K562 (cell line): ENCODE results near the gene TMEM121.
"Not testable (repeated sequence)": the region's sequence is repeated elsewhere in the genome, so short reads cannot be mapped to it uniquely, and the experiment has no call there.

Experiments
- CBX1 ChIP-seq: sonication (generic); IDR thresholded peaks from 2 replicates; pipeline ENCODE4 v1.6.1; 2016; ENCODE audit warnings: antibody characterized with exemption, low read depth, mild to moderate bottlenecking
- CEBPB ChIP-seq: fragments of 450-650 bp; IDR thresholded peaks from 2 replicates; pipeline ENCODE4 v1.6.1; 2016; ENCODE audit warnings: missing genetic modification characterization, missing compliant biosample characterization
- EHMT2 ChIP-seq: fragments of 450-650 bp; IDR thresholded peaks from 2 replicates; pipeline ENCODE4 v1.6.1; 2018; ENCODE audit warnings: antibody characterized with exemption
- EP300 ChIP-seq: IDR thresholded peaks from 2 replicates; pipeline ENCODE4 v1.6.1; 2012; ENCODE audit warnings: low read length, improper control_type of control experiment
- GMEB1 ChIP-seq: fragments of 250-450 bp; sonication (Bioruptor Pico); IDR thresholded peaks from 2 replicates; pipeline ENCODE4 v1.4.0; 2020; ENCODE audit warnings: mild to moderate bottlenecking
- HNRNPLL ChIP-seq: fragments of 200-400 bp; formaldehyde crosslinking; IDR thresholded peaks from 2 replicates; pipeline ENCODE4 v1.6.1; 2017; ENCODE audit warnings: low read length, low read depth, mild to moderate bottlenecking; ENCODE audit not compliant: poor library complexity, severe bottlenecking
- NKRF ChIP-seq: fragments of 450-650 bp; IDR thresholded peaks from 2 replicates; pipeline ENCODE4 v1.6.1; 2016; ENCODE audit warnings: borderline replicate concordance
- POLR3A ChIP-seq: IDR thresholded peaks from 2 replicates; pipeline ENCODE4 v1.6.1; 2011; ENCODE audit warnings: borderline replicate concordance, mild to moderate bottlenecking, moderate library complexity; ENCODE audit not compliant: insufficient read length, insufficient read depth; ENCODE audit errors: extremely low read depth
- ZNF140 ChIP-seq: fragments of 250-450 bp; sonication (Bioruptor Pico); IDR thresholded peaks from 2 replicates; pipeline ENCODE4 v1.8.0; 2021; ENCODE audit warnings: moderate library complexity, mild to moderate bottlenecking, inconsistent platforms
- ZNF407 ChIP-seq: fragments of 450-650 bp; IDR thresholded peaks from 2 replicates; pipeline ENCODE4 v1.6.1; 2016; ENCODE audit warnings: low read depth
- ZNF586 ChIP-seq: fragments of 450-650 bp; formaldehyde crosslinking; conservative IDR thresholded peaks from 2 replicates; pipeline ENCODE4 v1.4.0; 2020; ENCODE audit warnings: mild to moderate bottlenecking, moderate library complexity

- TF ChIP-seq ZNF140 (CRISPR knock-in tag); EHMT2; ZNF586 (CRISPR knock-in tag); NKRF; EP300; GMEB1; POLR3A; ZNF407; CBX1; HNRNPLL; CEBPB (tag): not testable (repeated sequence)
Measured at GRCh38 chr14:105568140-105568843, 41.9 kb downstream of the TMEM121 start.
